IPS-18a (cell line): ENCODE measurements around the gene RANBP17.

Experiments used
- H3K27ac ChIP-seq: one replicate; pipeline ENCODE4 v1.5.1; 2013; ENCODE audit warnings: low read length
- H3K27me3 ChIP-seq: one replicate; pipeline ENCODE4 v1.6.1; 2013; ENCODE audit warnings: mild to moderate bottlenecking, low read length; ENCODE audit not compliant: control insufficient read depth, insufficient read depth
- H3K36me3 ChIP-seq: one replicate; pipeline ENCODE4 v1.6.1; 2013; ENCODE audit warnings: low read depth, low read length; ENCODE audit not compliant: control insufficient read depth
- H3K4me1 ChIP-seq: one replicate; pipeline ENCODE4 v1.6.1; 2013; ENCODE audit warnings: low read depth, low read length; ENCODE audit not compliant: control insufficient read depth
- H3K4me3 ChIP-seq: one replicate; pipeline ENCODE4 v1.5.1; 2013; ENCODE audit warnings: low read length
- H3K9ac ChIP-seq: one replicate; pipeline ENCODE4 v1.6.1; 2013; ENCODE audit warnings: mild to moderate bottlenecking, low read length, moderate library complexity
- H3K9me3 ChIP-seq: one replicate; pipeline ENCODE4 v1.6.1; 2013; ENCODE audit warnings: low read depth, low read length; ENCODE audit not compliant: control insufficient read depth

RANBP17 gene

DNA sequence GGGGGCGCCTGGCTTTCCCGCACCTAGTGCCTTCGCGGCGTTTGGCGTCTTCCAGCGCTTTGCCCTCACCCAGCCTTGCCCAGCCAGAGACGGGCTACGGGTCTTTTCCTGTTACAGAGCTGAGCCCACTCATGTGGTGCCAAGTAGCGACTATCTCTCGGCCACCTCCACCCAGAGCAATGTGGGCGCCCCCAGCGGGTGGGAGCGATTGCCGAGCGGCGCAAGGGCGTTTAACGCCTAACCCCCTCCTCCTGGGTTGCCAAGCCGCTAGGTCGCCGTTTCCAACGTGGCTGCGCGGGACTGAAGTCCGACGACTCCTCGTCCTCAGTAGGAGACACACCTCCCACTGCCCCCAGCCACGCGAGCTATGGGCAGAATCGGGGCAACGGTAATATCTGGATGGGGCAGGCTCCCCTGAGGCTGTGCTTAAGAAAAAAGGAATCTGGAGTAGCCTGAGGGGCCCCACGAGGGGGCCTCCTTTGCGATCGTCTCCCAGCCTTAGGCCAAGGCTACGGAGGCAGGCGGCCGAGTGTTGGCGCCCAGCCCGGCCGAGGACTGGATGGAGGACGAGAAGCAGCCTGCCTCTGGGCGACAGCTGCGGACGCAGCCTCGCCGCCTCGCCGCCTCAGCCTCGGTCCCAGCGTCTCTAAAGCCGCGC is 453.0 kb downstream of the RANBP17 start:
- Histone ChIP-seq H3K4me3 (no peak overlapping the region), H3K4me1 (no peaks in the 10 kb centered on the region), H3K9me3 (no peaks in the 10 kb centered on the region), H3K9ac (no peak overlapping the region), H3K27me3 (peaks cover 100% of the 10 kb centered on the region), H3K27ac (no peak overlapping the region), H3K36me3 (no peaks in the 10 kb centered on the region)

DNA sequence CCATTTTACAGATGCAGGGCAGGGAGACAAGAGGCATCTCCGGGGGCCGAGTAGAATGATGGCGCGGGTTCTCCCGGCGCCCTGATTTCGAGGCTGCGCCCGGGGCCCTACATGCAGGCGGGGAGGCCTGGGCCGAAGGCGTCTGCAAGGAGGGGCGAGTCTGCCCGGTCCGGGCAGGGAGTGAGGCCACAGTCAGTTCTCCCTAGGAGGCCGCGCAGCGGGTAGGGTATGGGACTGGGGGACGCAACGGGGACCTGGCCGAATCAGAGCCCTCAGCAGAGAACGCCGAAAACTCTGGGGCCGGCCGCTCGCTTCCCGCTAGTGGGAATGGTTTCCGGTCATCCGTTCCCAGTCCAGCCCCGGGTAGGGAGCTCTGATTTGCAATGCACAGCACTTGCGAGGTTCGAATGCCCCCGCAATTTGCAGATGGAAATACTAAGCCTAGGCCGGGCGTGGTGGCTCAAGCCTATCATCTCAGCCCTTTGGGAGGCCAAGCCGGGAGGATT is 453.6 kb downstream of the RANBP17 start:
- Histone ChIP-seq H3K27me3 (peaks cover 100% of the 10 kb centered on the region), H3K36me3 (no peaks in the 10 kb centered on the region), H3K9me3 (no peaks in the 10 kb centered on the region), H3K4me1 (no peaks in the 10 kb centered on the region), H3K4me3 (no peak overlapping the region), H3K9ac (no peak overlapping the region), H3K27ac (no peak overlapping the region)

DNA sequence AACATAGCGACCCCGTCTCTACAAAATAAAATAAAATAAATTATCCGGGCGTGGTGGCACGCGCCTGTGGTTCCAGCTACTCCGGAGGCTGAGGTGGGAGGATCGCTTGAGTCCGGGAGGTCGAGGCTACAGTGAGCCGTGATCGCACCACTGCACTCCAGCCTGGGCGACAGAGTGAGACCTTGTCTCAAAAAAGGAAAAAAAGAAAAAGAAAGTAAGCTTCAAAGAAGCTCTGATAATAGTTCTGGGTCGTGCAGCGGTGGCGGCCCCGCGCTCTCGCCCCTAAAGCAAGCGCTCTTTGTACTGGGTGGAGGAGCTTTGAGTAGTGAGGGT is 454.1 kb downstream of the RANBP17 start:
- no peaks in the 10 kb centered on the region for H3K4me1 ChIP-seq
- no peaks in the 10 kb centered on the region for H3K9me3 ChIP-seq

DNA sequence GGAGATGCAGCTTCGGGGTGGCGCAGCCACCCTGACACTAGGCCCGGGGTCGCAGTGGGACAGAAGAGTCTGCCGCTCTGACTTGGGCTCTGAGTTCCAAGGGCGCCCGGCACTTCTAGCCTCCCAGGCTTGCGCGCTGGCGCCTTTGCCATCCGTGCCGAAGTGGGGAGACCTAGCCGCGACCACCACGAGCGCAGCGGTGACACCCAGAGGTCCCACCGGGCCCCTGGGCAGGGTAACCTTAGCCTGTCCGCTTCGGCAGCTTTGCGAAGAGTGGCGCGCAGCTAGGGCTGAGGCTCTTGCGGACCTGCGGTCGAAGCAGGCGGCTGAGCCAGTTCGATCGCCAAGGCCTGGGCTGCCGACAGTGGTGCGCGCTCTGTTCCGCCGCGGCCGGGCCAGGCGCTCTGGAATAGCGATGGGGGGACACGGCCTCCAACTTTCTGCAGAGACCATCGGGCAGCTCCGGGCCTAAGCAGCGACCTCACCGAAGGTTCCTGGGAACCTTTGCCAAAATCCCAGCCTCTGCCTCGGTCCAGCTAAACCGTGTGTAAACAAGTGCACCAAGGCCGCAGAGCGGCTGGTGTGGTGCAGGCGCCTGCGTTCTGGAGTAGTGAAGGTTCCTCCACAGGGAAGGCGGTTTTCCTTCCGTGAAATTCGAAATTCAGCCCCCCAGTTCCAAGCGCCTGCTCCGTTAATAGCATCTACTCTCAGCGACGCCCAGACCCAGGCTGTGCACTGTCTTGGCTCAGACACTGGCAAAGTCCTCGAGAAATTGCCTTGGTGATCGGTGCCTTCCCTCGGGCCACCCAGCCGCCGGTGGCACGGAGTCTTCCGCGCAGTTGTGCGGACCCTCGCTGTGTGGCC is 454.7 kb downstream of the RANBP17 start:
- no peaks in the 10 kb centered on the region for H3K4me1 ChIP-seq
- H3K27me3 ChIP-seq: peaks cover 100% of the 10 kb centered on the region
- no peak overlapping the region for H3K27ac ChIP-seq
- H3K36me3 ChIP-seq: no peaks in the 10 kb centered on the region
- no peak overlapping the region for H3K9ac ChIP-seq
- H3K4me3 ChIP-seq: no peak overlapping the region
- no peaks in the 10 kb centered on the region for H3K9me3 ChIP-seq

More for the DNA sequence above, 454.1 kb downstream of the RANBP17 start:
- no peak overlapping the region for H3K4me3 ChIP-seq
- no peak overlapping the region for H3K27ac ChIP-seq
- H3K36me3 ChIP-seq: no peaks in the 10 kb centered on the region
- H3K27me3 ChIP-seq: peaks cover 100% of the 10 kb centered on the region
- H3K9ac ChIP-seq: no peak overlapping the region

DNA sequence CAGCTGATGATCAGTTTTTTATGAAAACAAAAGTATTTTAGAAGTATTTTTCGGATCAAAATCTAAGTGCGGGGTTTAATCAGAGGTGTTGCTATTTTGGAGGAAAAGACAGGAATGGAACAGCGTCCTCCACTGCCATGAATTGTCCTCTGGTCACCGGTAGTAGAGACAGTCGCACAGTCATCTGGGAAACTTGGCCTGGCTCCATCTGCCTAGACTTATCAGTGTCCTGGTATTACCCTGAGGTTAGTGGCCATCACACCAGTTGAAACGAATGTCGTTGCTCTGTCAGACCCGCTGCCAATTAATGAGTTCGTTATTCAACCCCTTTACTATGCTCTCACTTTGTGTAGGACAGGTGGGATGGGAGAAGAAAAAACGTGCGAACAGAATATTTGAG is 455.4 kb downstream of the RANBP17 start:
- no peaks in the 10 kb centered on the region for H3K4me1 ChIP-seq
- H3K9ac ChIP-seq: no peak overlapping the region
- peaks cover 100% of the 10 kb centered on the region for H3K27me3 ChIP-seq

DNA sequence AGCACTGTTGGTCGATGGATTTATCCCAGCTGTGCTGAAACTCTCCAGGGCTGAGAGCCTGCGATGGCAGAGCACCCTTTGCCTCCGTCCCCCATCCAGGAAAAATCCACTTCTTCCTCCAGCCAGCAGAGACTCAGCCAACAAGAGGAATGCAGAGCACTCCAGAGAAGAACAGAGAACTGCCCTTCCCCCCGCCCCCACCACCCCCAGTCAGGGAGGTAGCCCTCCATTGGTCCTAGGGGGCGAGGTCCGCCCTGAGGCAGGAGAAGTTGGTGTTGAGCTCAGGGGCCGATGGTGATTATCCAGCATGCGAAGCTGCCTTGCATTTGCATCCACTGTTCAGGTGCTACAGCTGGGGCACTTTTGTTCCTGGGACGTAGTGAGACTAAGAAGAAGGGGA is 456.2 kb downstream of the RANBP17 start:
- Histone ChIP-seq H3K9ac (no peak overlapping the region), H3K36me3 (no peaks in the 10 kb centered on the region), H3K27me3 (peaks cover 100% of the 10 kb centered on the region), H3K27ac (no peak overlapping the region), H3K9me3 (no peaks in the 10 kb centered on the region), H3K4me1 (no peaks in the 10 kb centered on the region), H3K4me3 (no peak overlapping the region)

More for the DNA sequence above, 455.4 kb downstream of the RANBP17 start:
- Histone ChIP-seq H3K36me3 (no peaks in the 10 kb centered on the region), H3K4me3 (no peak overlapping the region), H3K27ac (no peak overlapping the region), H3K9me3 (no peaks in the 10 kb centered on the region)

DNA sequence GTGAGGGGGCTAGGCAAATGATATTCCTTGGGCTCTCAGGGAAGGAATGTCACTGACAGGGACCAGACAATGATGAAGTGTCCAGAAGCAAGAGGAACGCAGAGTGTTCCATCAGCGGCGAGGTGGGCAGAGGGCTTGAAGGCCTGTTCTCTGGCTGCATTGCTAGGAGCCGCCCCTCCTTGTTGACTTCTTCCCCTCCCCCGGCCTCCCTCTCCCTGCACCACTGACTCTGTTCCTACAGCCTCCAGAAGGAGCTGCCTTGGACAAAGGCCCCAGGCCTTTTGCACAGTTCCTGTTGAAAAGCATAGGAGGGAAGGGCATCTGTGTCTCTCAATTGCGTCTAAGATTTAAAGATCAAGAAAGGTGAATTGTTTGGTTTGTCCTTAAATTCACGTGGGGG is 459.6 kb downstream of the RANBP17 start:
- H3K9me3 ChIP-seq: no peaks in the 10 kb centered on the region
- H3K27me3 ChIP-seq: peaks cover 99% of the 10 kb centered on the region
- H3K4me1 ChIP-seq: peaks cover 4% of the 10 kb centered on the region
- H3K27ac ChIP-seq: no peak overlapping the region
- H3K4me3 ChIP-seq: no peak overlapping the region
- H3K36me3 ChIP-seq: no peaks in the 10 kb centered on the region
- H3K9ac ChIP-seq: no peak overlapping the region

DNA sequence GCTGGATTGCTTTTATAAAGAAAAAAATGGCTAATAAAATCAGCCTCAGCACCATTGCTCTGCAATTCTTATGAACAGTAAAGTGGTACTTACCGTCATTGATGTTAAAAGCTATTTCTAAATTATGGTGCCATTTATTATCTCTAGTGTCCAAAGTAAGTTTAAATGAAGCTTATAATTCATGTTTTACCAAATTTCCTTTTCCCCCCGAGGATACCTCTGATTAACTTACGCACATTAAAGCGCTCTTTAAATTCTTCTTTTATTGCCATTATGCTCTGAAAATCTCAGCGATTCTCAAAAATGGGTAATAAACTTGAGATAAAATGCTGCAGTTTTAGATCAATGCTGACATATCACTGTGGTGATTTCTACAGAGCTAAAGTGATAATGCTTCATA is 460.7 kb downstream of the RANBP17 start:
- H3K9ac ChIP-seq: no peak overlapping the region
- no peaks in the 10 kb centered on the region for H3K36me3 ChIP-seq
- no peaks in the 10 kb centered on the region for H3K9me3 ChIP-seq
- H3K27me3 ChIP-seq: peaks cover 92% of the 10 kb centered on the region
- H3K27ac ChIP-seq: no peak overlapping the region
- no peak overlapping the region for H3K4me3 ChIP-seq
- peaks cover 4% of the 10 kb centered on the region for H3K4me1 ChIP-seq

DNA sequence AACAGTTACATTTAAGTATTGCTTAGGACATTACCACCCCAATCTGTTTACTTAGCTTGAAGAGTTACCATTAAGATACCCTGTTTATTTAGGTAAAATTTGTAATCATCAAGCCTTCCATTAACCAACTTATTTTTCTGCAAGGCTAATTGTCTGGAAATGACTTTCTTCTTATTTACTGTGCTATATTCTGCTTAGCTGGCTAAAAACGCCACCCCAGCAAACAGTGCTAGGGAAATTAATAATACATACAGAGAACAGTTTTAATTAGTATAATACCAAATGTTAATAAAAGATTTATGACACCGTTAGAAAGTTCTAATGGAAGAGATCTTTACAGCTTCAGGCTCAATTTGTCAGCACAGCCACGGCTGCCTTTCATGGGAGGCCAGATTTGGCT is 461.2 kb downstream of the RANBP17 start:
- no peaks in the 10 kb centered on the region for H3K9me3 ChIP-seq
- H3K4me1 ChIP-seq: peaks cover 4% of the 10 kb centered on the region
- H3K27me3 ChIP-seq: peaks cover 92% of the 10 kb centered on the region
- H3K36me3 ChIP-seq: no peaks in the 10 kb centered on the region
- no peak overlapping the region for H3K4me3 ChIP-seq
- no peak overlapping the region for H3K27ac ChIP-seq
- no peak overlapping the region for H3K9ac ChIP-seq

DNA sequence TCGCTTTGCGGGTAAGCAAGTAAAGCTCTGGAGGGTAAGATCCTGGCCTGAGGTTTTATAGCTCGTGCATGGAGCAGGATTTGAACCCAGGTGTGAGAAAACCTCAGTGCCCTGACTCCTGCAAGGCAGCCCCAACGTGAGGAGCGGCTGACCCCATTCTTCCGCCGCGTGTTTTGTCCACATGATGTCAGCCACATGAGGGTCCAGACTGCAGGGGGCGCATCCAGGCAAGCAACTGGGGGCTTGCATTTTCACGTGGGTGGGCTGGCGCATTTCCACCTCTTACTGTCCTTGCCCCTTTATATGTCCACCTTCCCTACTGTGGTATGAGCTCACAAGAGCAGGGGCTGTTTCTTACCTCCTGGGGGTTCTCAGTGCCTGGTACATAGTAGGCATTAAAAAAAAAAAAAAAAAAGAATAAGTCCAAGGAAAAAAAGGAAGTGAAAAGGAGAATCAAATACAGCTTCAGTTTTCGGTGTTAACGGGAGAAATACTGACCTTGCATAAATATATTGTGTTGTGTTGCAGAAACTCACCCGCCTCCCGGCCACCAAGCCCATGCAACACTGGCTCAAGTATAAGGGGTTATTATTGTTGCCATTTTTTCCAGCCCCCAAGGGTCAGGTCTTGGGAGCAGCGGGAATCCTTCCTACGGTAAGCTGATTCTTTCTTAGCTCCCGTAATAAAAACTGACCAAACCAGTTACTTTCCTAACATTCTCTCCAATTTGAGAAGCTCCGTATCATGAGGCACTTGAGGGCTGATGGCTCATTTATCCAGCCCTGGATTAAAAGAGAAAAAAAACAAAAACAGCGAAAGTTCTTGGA is 462.2 kb downstream of the RANBP17 start:
- Histone ChIP-seq H3K36me3 (no peaks in the 10 kb centered on the region), H3K9ac (no peak overlapping the region), H3K27ac (no peak overlapping the region), H3K27me3 (peaks cover 86% of the 10 kb centered on the region), H3K4me1 (peaks cover 4% of the 10 kb centered on the region), H3K9me3 (no peaks in the 10 kb centered on the region), H3K4me3 (no peak overlapping the region)

DNA sequence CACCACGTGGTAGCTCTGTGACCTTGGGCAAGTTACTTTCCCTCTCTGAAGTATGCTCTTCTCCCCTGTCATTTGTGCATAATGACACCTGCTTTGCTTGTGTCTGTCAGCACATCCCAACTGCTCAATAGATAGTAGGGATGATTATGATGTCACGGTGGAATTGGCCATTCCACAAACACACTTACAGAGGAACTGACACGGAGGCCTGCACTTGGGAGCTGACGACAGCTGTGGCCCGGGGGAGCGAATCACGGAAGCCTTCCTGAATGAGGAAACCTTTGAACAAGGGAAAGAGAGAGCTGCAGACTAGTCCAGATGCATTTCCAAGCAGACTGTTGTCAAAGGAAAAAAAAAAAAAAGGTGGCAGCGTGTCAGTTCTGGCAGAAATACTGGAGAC is 468.2 kb downstream of the RANBP17 start:
- H3K27ac ChIP-seq: no peak overlapping the region
- H3K27me3 ChIP-seq: peaks cover 43% of the 10 kb centered on the region
- H3K36me3 ChIP-seq: no peaks in the 10 kb centered on the region
- H3K4me1 ChIP-seq: no peaks in the 10 kb centered on the region
- H3K9ac ChIP-seq: no peak overlapping the region
- no peaks in the 10 kb centered on the region for H3K9me3 ChIP-seq
- H3K4me3 ChIP-seq: no peak overlapping the region
